ENCODE measurements around the gene ROR2.

GRCh38 chr9:91858213-91859030 lies 91.6 kb downstream of the ROR2 start:
- TF ChIP-seq, protein P1, sequence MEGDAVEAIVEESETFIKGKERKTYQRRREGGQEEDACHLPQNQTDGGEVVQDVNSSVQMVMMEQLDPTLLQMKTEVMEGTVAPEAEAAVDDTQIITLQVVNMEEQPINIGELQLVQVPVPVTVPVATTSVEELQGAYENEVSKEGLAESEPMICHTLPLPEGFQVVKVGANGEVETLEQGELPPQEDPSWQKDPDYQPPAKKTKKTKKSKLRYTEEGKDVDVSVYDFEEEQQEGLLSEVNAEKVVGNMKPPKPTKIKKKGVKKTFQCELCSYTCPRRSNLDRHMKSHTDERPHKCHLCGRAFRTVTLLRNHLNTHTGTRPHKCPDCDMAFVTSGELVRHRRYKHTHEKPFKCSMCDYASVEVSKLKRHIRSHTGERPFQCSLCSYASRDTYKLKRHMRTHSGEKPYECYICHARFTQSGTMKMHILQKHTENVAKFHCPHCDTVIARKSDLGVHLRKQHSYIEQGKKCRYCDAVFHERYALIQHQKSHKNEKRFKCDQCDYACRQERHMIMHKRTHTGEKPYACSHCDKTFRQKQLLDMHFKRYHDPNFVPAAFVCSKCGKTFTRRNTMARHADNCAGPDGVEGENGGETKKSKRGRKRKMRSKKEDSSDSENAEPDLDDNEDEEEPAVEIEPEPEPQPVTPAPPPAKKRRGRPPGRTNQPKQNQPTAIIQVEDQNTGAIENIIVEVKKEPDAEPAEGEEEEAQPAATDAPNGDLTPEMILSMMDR (IDR thresholded peaks at IDR 0.05; ENCODE audit: extremely low read depth in 1 of 2, insufficient read depth in 1 of 2, low read depth in 1 of 2, low read length in 2 of 2): no peak
- TF ChIP-seq POLR2A (IDR thresholded peaks at IDR 0.05; ENCODE audit: low read depth, low read length) (no peak), EZH2 (IDR thresholded peaks at IDR 0.05; ENCODE audit: borderline replicate concordance, low read depth, low read length, severe bottlenecking) (no peak), POLR2AphosphoS5 (IDR thresholded peaks at IDR 0.05; ENCODE audit: insufficient read depth, low read depth, low read length) (no peak), FOS (IDR thresholded peaks at IDR 0.05; ENCODE audit: borderline replicate concordance, insufficient read depth, low read length) (no peak), MYC (IDR thresholded peaks at IDR 0.05; ENCODE audit: low read depth, low read length) (no peak)
- TF ChIP-seq, protein P2, sequence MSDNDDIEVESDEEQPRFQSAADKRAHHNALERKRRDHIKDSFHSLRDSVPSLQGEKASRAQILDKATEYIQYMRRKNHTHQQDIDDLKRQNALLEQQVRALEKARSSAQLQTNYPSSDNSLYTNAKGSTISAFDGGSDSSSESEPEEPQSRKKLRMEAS (IDR thresholded peaks at IDR 0.05; ENCODE audit: insufficient read depth, insufficient read length): no peak

Data from endothelial cell of umbilical vein (primary cell).